Measurements from ENCODE around the gene JPH4. TPM values are rescaled to one million over a fixed set of nuclear protein-coding genes. Genes with fewer than 3 reads are reported as not detected.

The JPH4 gene
- total and polyA plus RNA-seq, 8 donors, result 0.15 to 1.1 (median 0.47) TPM; not detected in 2

DNA sequence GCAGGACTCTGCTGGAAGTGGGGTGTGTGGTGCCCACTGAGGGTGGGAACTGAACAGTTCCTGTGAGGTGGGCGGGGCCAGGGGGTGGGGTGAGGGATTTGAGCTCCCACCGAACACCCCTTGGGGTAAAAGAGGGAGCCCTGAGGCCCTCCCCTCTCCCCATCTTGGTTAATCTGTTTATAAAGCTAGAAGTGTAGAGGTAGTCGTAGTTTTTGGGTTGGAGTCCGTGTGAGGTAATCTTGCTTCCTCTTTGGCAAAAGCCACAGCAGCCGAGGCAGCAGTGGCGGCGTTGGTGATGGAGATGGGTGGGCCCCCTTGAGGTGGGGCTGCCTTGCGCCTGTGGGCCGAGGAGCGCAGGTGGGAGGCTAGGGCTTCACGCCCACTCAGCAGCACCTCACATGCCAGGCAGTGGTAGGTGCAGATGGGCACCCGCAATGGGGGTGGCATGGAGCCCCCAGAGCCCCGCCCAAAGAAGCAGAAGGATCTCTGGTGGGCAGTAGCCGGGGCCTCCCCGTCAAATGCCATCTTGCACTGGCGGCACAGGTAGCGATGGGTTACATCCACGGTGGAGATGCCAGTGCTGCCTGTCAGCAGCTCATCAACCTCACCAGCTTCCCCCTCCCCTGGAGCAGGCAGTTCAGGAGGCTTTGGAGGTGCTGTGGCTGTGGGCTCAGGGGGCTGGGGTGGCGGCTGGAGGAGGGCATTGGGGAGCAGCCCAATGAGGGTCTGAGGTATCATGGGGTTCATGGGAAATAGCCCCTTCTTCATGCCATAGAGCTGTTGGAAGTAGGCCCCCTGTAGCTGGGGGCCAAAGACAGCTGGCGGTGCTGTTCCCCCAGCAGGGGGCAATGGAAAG lies 56.6 kb downstream of the JPH4 start:
- 74 to 86% (median 82%) methylated on average over 15 to 20 of the region's 20 CpGs for WGBS, 5 donors
- Histone ChIP-seq H3K9me3 (no peaks in the 10 kb centered on the region), H3K36me3 (peaks cover 0 to 18% (median 7%) of the 10 kb centered on the region in 4 donors), H3K4me3 (no peak overlapping the region), H3K27ac (no peak overlapping the region), H3K27me3 (no peaks in the 10 kb centered on the region), H3K4me1 (no peaks in the 10 kb centered on the region)
- intact Hi-C loops (cut with DNase I; ENCODE audit: low total_unique reads), result no loop called here
- TF ChIP-seq EP300 (IDR thresholded peaks at IDR 0.05) (no peak), POLR2AphosphoS5 (IDR thresholded peaks at IDR 0.05) (no peak), POLR2A (IDR thresholded peaks at IDR 0.05) (no peak)
- TF ChIP-seq, protein P1, sequence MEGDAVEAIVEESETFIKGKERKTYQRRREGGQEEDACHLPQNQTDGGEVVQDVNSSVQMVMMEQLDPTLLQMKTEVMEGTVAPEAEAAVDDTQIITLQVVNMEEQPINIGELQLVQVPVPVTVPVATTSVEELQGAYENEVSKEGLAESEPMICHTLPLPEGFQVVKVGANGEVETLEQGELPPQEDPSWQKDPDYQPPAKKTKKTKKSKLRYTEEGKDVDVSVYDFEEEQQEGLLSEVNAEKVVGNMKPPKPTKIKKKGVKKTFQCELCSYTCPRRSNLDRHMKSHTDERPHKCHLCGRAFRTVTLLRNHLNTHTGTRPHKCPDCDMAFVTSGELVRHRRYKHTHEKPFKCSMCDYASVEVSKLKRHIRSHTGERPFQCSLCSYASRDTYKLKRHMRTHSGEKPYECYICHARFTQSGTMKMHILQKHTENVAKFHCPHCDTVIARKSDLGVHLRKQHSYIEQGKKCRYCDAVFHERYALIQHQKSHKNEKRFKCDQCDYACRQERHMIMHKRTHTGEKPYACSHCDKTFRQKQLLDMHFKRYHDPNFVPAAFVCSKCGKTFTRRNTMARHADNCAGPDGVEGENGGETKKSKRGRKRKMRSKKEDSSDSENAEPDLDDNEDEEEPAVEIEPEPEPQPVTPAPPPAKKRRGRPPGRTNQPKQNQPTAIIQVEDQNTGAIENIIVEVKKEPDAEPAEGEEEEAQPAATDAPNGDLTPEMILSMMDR (IDR thresholded peaks at IDR 0.05), result no peak
- no peak for DNase-seq

DNA sequence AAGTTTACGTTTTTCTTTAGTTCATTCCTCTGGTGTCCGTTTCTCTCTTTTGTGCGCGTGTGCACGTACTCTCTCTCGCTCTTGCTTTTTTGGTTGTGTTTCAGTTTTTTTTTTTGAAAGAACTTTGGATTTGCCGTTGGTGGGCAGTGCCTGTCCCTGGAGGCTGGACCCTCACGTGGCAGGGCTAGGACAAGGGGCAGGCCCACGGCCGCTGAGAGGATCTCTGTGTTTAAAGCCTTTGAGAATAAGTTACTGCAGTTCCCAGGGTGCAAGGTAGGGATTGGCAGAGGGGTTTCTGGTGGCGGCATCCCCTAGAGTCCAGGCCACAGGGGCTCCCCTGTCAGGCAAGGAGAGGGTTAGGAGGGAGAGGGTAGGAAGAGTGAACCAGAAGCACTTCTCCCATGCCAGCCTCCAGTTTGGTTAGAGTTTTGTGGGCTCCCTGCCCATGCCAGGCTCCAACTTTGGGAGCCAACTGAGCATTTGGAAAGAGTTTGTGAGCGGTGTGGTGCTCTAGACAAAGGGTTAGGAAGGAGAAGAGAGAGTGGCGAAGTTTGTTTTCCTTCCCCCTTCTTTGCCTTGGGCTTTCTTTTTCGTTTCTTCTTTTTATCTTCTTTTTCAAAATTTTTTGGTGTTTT lies 57.6 kb downstream of the JPH4 start:
- peaks cover 0 to 11% (median 5%) of the 10 kb centered on the region in 4 donors for H3K36me3 ChIP-seq
- H3K27me3 ChIP-seq, result no peaks in the 10 kb centered on the region
- 85 to 89% (median 88%) methylated on average over 14 of the region's 14 CpGs for WGBS, 5 donors
- intact Hi-C loops (cut with DNase I; ENCODE audit: low total_unique reads), result no loop called here
- H3K27ac ChIP-seq, result no peak overlapping the region
- DNase-seq, result no peak
- H3K9me3 ChIP-seq, result no peaks in the 10 kb centered on the region
- TF ChIP-seq POLR2A (IDR thresholded peaks at IDR 0.05), result no peak
- TF ChIP-seq, protein P1 (IDR thresholded peaks at IDR 0.05), result no peak
- TF ChIP-seq EP300 (IDR thresholded peaks at IDR 0.05), result no peak
- TF ChIP-seq POLR2AphosphoS5 (IDR thresholded peaks at IDR 0.05), result no peak
- H3K4me3 ChIP-seq, result no peak overlapping the region
- H3K4me1 ChIP-seq, result no peaks in the 10 kb centered on the region

DNA sequence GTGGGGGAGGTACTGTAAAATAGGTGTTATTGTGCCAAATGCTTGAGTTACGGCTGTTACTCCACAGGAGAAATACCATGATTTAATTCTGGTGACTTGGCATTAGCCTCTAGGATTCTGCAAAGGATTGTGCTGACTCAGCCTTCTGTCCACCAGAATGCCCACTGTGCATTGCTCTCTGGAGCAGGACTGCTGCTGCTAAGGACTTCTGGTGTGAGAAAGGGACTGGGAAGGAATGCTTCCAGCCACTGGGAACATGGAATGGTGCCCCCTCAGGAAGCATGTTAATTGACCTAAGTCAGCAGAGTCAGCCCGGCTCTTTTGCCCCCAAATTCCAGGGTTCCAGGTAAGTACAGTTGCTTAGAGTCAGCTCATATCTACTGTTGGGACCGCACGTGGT lies 59.9 kb downstream of the JPH4 start:
- Histone ChIP-seq H3K27me3 (no peaks in the 10 kb centered on the region), H3K4me1 (peaks cover 0 to 5% (median 0%) of the 10 kb centered on the region in 4 donors), H3K9me3 (no peaks in the 10 kb centered on the region), H3K4me3 (no peak overlapping the region), H3K36me3 (peaks cover 0 to 5% (median 0%) of the 10 kb centered on the region in 4 donors), H3K27ac (no peak overlapping the region)
- TF ChIP-seq EP300 (IDR thresholded peaks at IDR 0.05) (no peak), POLR2AphosphoS5 (IDR thresholded peaks at IDR 0.05) (no peak)
- TF ChIP-seq, protein P1 (IDR thresholded peaks at IDR 0.05), result no peak
- 77 to 87% (median 83%) methylated on average over 4 of the region's 4 CpGs for WGBS, 5 donors
- no peak for DNase-seq
- intact Hi-C loops (cut with DNase I; ENCODE audit: low total_unique reads), result no loop called here

Other genes with a start within 250 kb of the JPH4 start
- gene SLC22A17, start 225.9 kb downstream of the JPH4 start, total RNA-seq, result 10 to 100 TPM; 14.1 to 33.3 (median 22.3) TPM
- 10 to 100 TPM in 2 of 3 donors, 1 to 10 TPM in 1; 7.0 to 18.3 (median 12.5) TPM for gene SLC22A17, start 225.9 kb downstream of the JPH4 start, polyA plus RNA-seq
- 1 to 10 TPM; 3.1 to 9.6 (median 5.5) TPM for gene EFS, start 213.6 kb downstream of the JPH4 start, total RNA-seq
- 10 to 100 TPM in 1 of 3 donors, 1 to 10 TPM in 2; 3.4 to 20.6 (median 6.8) TPM for gene EFS, start 213.6 kb downstream of the JPH4 start, polyA plus RNA-seq
- gene IL25, start 206.0 kb downstream of the JPH4 start, total RNA-seq, result not detected
- gene IL25, start 206.0 kb downstream of the JPH4 start, polyA plus RNA-seq, result not detected
- 1 to 10 TPM in 1 of 5 donors, not detected in 4; 1.3 TPM for gene CMTM5, start 201.7 kb downstream of the JPH4 start, total RNA-seq
- gene CMTM5, start 201.7 kb downstream of the JPH4 start, polyA plus RNA-seq, result 1 to 10 TPM in 1 of 3 donors, under 1 TPM in 2; 0.61 to 1.3 (median 0.87) TPM
- under 1 TPM in 1 of 5 donors, not detected in 4; 0.37 TPM for gene MYH6, start 170.5 kb downstream of the JPH4 start, total RNA-seq
- 1 to 10 TPM in 2 of 3 donors, under 1 TPM in 1; 0.50 to 3.2 (median 1.4) TPM for gene MYH6, start 170.5 kb downstream of the JPH4 start, polyA plus RNA-seq
- under 1 TPM in 1 of 5 donors, not detected in 4; 0.73 TPM for gene MYH7, start 143.1 kb downstream of the JPH4 start, total RNA-seq
- 1 to 10 TPM in 2 of 3 donors, under 1 TPM in 1; 0.23 to 4.9 (median 4.0) TPM for gene MYH7, start 143.1 kb downstream of the JPH4 start, polyA plus RNA-seq
- gene NGDN, start 109.1 kb downstream of the JPH4 start, total RNA-seq, result 10 to 100 TPM in 4 of 5 donors, 1 to 10 TPM in 1; 3.5 to 72.7 (median 20.3) TPM
- gene NGDN, start 109.1 kb downstream of the JPH4 start, polyA plus RNA-seq, result 10 to 100 TPM; 27.6 to 38.5 (median 35.7) TPM
- 1 to 10 TPM in 1 of 5 donors, under 1 TPM in 4; under 0.01 to 2.9 (median 0.43) TPM for gene ZFHX2, start 27.0 kb downstream of the JPH4 start, total RNA-seq
- 1 to 10 TPM in 1 of 3 donors, under 1 TPM in 1, not detected in 1; 0.68 to 1.1 TPM for gene ZFHX2, start 27.0 kb downstream of the JPH4 start, polyA plus RNA-seq
- gene THTPA, start 22.5 kb downstream of the JPH4 start, total RNA-seq, result 100 to 1,000 TPM in 1 of 5 donors, 10 to 100 TPM in 3, 1 to 10 TPM in 1; 8.5 to 170 (median 20.6) TPM
- gene THTPA, start 22.5 kb downstream of the JPH4 start, polyA plus RNA-seq, result 10 to 100 TPM in 2 of 3 donors, 1 to 10 TPM in 1; 8.6 to 16.7 (median 15.9) TPM
- 100 to 1,000 TPM in 4 of 5 donors, 10 to 100 TPM in 1; 39.1 to 531 (median 212) TPM for gene AP1G2, start 11.0 kb downstream of the JPH4 start, total RNA-seq
- 100 to 1,000 TPM in 2 of 3 donors, 10 to 100 TPM in 1; 85.9 to 214 (median 113) TPM for gene AP1G2, start 11.0 kb downstream of the JPH4 start, polyA plus RNA-seq
- gene DHRS2, start 57.6 kb upstream of the JPH4 start, total RNA-seq, result 10 to 100 TPM in 1 of 5 donors, 1 to 10 TPM in 1, not detected in 3; 4.6 to 19.6 TPM
- 1 to 10 TPM; 3.7 to 9.7 (median 6.7) TPM for gene DHRS2, start 57.6 kb upstream of the JPH4 start, polyA plus RNA-seq

All from stomach (tissue), 9 donors.